ENCODE results near the gene PIK3R3.

The PIK3R3 gene

DNA sequence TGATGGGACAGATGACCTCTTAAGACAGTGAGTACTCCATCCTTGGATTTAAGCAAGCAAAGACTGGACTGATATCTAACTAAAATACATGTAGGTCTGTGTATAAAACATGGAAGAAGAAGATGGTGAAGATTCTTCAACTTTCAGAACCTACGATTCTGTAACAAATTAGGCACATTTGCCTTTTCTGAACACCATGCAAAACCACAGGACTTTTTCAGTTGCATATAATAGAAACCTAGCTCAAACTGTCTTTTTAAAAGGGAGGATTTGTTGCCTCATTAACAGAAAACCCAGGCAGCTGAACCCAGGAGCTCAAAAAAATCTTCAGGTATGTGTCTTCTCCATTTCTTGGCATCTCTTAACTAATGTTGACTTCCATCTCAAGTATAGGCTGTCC lies 27.8 kb upstream of the PIK3R3 start:
- no peak overlapping the region for H2AFZ ChIP-seq (ENCODE audit: low read depth, low read length)
- H3K23ac ChIP-seq (ENCODE audit: low read length in 2 of 2): no peak overlapping the region
- H4K8ac ChIP-seq (ENCODE audit: low read length): no peak overlapping the region
- no peak overlapping the region for H2BK15ac ChIP-seq (ENCODE audit: low read depth, poor library complexity, severe bottlenecking)
- peaks cover 15 to 27% of the 10 kb centered on the region in 2 experiments for H3K27me3 ChIP-seq (ENCODE audit: control insufficient read depth in 1 of 2, insufficient read depth in 1 of 2, low read length in 2 of 2)
- no peak overlapping the region for H3K18ac ChIP-seq (ENCODE audit: low read depth in 1 of 2, low read length in 2 of 2)
- no peak overlapping the region for H2BK12ac ChIP-seq (ENCODE audit: low read length in 2 of 2)
- no peak overlapping the region for H3K4me2 ChIP-seq (ENCODE audit: low read length, poor library complexity, severe bottlenecking)
- no peaks in the 10 kb centered on the region for H3K36me3 ChIP-seq (ENCODE audit: control insufficient read depth in 1 of 2, insufficient read depth in 2 of 2, low read depth in 1 of 2, low read length in 2 of 2)
- no peak for DNase-seq
- no peak overlapping the region for H3K14ac ChIP-seq (ENCODE audit: low read length in 2 of 2)
- H3K9ac ChIP-seq (ENCODE audit: low read length): no peak overlapping the region
- H3K9me3 ChIP-seq (ENCODE audit: control insufficient read depth, low read length): no peaks in the 10 kb centered on the region
- no peaks in the 10 kb centered on the region for H3K79me1 ChIP-seq (replicated peaks; ENCODE audit: low read length, poor library complexity, severe bottlenecking)
- 83% methylated on average over 1 of the region's 1 CpG for WGBS
- no peak overlapping the region for H2BK5ac ChIP-seq (ENCODE audit: low read depth, low read length, poor library complexity, severe bottlenecking)
- H3K27ac ChIP-seq (ENCODE audit: low read length, poor library complexity, severe bottlenecking): no peak overlapping the region
- no peak overlapping the region for H3K4me3 ChIP-seq (ENCODE audit: insufficient read depth in 1 of 2, low read depth in 1 of 2, low read length in 2 of 2)
- H3K4ac ChIP-seq (ENCODE audit: low read depth in 1 of 2, low read length in 2 of 2): no peak overlapping the region
- H2AK5ac ChIP-seq (ENCODE audit: low read length, severe bottlenecking): no peak overlapping the region
- no peak overlapping the region for H2BK120ac ChIP-seq (ENCODE audit: low read depth, low read length)
- H3K4me1 ChIP-seq (ENCODE audit: control insufficient read depth, insufficient read depth, low read depth, low read length): peaks cover 2% of the 10 kb centered on the region
- H4K91ac ChIP-seq (ENCODE audit: low read length): no peak overlapping the region

DNA sequence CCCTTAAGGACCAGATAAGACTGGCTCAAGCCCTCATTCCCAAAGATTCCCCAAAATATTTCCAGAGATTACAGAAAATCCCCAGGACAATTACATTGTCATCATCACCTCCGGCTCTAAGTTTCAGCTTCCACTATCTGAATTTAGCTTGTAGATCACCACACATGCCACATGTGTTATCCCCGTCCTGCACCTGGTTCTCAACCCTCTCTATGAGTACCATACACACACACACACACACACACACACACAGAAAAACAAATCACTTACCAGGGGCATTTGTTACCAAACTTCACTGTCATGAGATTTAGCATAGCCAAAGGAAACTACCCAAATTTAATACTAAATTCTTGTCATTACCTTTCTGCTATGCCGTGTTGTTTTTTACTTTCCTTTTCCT lies 27.1 kb upstream of the PIK3R3 start:
- Histone ChIP-seq H3K9ac (ENCODE audit: low read length) (no peak overlapping the region), H3K14ac (ENCODE audit: low read length in 2 of 2) (no peak overlapping the region), H3K9me3 (ENCODE audit: control insufficient read depth, low read length) (no peaks in the 10 kb centered on the region), H3K4ac (ENCODE audit: low read depth in 1 of 2, low read length in 2 of 2) (no peak overlapping the region), H2BK120ac (ENCODE audit: low read depth, low read length) (no peak overlapping the region), H4K8ac (ENCODE audit: low read length) (no peak overlapping the region), H2BK5ac (ENCODE audit: low read depth, low read length, poor library complexity, severe bottlenecking) (no peak overlapping the region), H3K79me1 (replicated peaks; ENCODE audit: low read length, poor library complexity, severe bottlenecking) (no peaks in the 10 kb centered on the region), H3K27ac (ENCODE audit: low read length, poor library complexity, severe bottlenecking) (no peak overlapping the region), H3K4me1 (ENCODE audit: control insufficient read depth, insufficient read depth, low read depth, low read length) (peaks cover 2% of the 10 kb centered on the region), H2BK15ac (ENCODE audit: low read depth, poor library complexity, severe bottlenecking) (no peak overlapping the region), H2AFZ (ENCODE audit: low read depth, low read length) (no peak overlapping the region), H3K18ac (ENCODE audit: low read depth in 1 of 2, low read length in 2 of 2) (no peak overlapping the region), H3K4me3 (ENCODE audit: insufficient read depth in 1 of 2, low read depth in 1 of 2, low read length in 2 of 2) (no peak overlapping the region), H3K36me3 (ENCODE audit: control insufficient read depth in 1 of 2, insufficient read depth in 2 of 2, low read depth in 1 of 2, low read length in 2 of 2) (no peaks in the 10 kb centered on the region), H3K27me3 (ENCODE audit: control insufficient read depth in 1 of 2, insufficient read depth in 1 of 2, low read length in 2 of 2) (peaks cover 11 to 22% of the 10 kb centered on the region in 2 experiments), H3K23ac (ENCODE audit: low read length in 2 of 2) (no peak overlapping the region), H3K4me2 (ENCODE audit: low read length, poor library complexity, severe bottlenecking) (no peak overlapping the region), H2BK12ac (ENCODE audit: low read length in 2 of 2) (no peak overlapping the region), H2AK5ac (ENCODE audit: low read length, severe bottlenecking) (no peak overlapping the region), H4K91ac (ENCODE audit: low read length) (no peak overlapping the region)
- DNase-seq: no peak
- 84% methylated on average over 3 of the region's 3 CpGs for WGBS

DNA sequence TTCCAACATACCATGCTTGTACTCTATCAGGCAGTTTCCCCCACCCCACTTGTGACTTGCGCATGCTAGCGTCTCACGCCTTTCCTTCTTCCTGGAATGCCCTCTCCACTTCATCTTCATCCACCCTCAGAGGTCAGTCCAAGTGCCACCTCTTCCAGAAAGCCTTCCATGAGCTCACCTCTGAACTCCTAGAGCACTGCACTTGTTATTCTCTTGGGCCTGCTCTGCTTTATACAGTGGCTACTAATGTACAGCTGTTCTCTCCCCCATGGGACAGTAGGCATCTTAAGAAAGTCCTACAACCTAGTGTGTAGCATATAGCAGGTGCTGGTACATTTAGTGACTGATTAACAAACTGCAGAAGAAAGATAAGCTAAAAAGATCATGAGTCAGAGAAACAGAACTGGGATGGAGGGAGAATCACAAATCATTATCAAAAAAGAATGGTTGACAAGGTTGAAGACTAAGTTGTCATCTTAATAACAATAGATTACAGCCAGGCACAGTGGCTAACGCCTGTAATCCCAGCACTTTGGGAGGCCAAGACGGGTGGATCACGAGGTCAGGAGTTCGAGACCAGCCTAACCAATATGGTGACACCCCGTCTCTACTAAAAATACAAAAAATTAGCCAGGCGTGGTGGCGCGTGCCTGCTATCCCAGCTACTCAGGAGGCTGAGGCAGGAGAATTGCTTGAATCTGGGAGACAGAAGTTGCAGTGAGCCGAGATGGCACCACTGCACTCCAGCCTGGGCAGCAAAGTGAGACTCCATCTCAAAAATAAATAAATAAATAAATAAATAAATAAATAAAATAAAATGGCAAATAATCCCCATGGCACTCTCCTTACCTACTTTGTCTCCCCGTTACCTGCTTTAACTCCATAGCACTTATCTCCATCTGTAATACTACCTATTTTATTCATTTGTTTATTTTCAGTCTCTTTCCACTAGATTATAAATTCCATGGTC lies 26.2 kb upstream of the PIK3R3 start:
- H3K14ac ChIP-seq (ENCODE audit: low read length in 2 of 2): no peak overlapping the region
- H3K27me3 ChIP-seq (ENCODE audit: control insufficient read depth in 1 of 2, insufficient read depth in 1 of 2, low read length in 2 of 2): peaks cover 2 to 13% of the 10 kb centered on the region in 2 experiments
- WGBS: 94% methylated on average over 12 of the region's 13 CpGs
- no peak overlapping the region for H2AFZ ChIP-seq (ENCODE audit: low read depth, low read length)
- H3K4me3 ChIP-seq (ENCODE audit: insufficient read depth in 1 of 2, low read depth in 1 of 2, low read length in 2 of 2): no peak overlapping the region
- no peak overlapping the region for H4K91ac ChIP-seq (ENCODE audit: low read length)
- H3K79me1 ChIP-seq (replicated peaks; ENCODE audit: low read length, poor library complexity, severe bottlenecking): no peaks in the 10 kb centered on the region
- no peak overlapping the region for H2BK120ac ChIP-seq (ENCODE audit: low read depth, low read length)
- no peaks in the 10 kb centered on the region for H3K36me3 ChIP-seq (ENCODE audit: control insufficient read depth in 1 of 2, insufficient read depth in 2 of 2, low read depth in 1 of 2, low read length in 2 of 2)
- H4K8ac ChIP-seq (ENCODE audit: low read length): peak overlapping the region; percentile 55
- H2AK5ac ChIP-seq (ENCODE audit: low read length, severe bottlenecking): no peak overlapping the region
- no peak overlapping the region for H3K27ac ChIP-seq (ENCODE audit: low read length, poor library complexity, severe bottlenecking)
- peaks cover 2% of the 10 kb centered on the region for H3K4me1 ChIP-seq (ENCODE audit: control insufficient read depth, insufficient read depth, low read depth, low read length)
- no peak overlapping the region for H3K4ac ChIP-seq (ENCODE audit: low read depth in 1 of 2, low read length in 2 of 2)
- H3K18ac ChIP-seq (ENCODE audit: low read depth in 1 of 2, low read length in 2 of 2): no peak overlapping the region
- no peak overlapping the region for H2BK15ac ChIP-seq (ENCODE audit: low read depth, poor library complexity, severe bottlenecking)
- no peaks in the 10 kb centered on the region for H3K9me3 ChIP-seq (ENCODE audit: control insufficient read depth, low read length)
- H3K4me2 ChIP-seq (ENCODE audit: low read length, poor library complexity, severe bottlenecking): no peak overlapping the region
- H2BK5ac ChIP-seq (ENCODE audit: low read depth, low read length, poor library complexity, severe bottlenecking): no peak overlapping the region
- H2BK12ac ChIP-seq (ENCODE audit: low read length in 2 of 2): no peak overlapping the region
- H3K23ac ChIP-seq (ENCODE audit: low read length in 2 of 2): no peak overlapping the region
- no peak overlapping the region for H3K9ac ChIP-seq (ENCODE audit: low read length)
- no peak for DNase-seq

DNA sequence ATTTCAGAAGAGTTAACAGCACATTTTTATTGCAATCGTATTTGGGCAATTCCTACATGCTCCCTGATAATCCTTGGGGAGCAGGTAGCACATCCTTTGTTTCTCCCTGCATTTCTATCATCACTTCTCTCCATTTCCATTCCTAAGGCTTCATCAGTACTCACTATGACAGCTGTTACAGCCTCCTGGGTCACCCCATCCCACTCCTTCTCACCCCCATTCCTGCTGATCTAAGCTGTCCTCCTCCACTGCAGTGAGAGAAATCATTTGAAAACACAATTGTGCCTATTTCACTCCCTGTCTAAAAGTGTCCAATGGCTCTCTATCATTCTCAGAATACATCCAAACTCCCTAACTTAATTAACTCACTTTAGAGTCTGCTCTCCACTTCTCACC lies 25.5 kb upstream of the PIK3R3 start:
- Histone ChIP-seq H3K18ac (ENCODE audit: low read depth in 1 of 2, low read length in 2 of 2) (no peak overlapping the region), H3K36me3 (ENCODE audit: control insufficient read depth in 1 of 2, insufficient read depth in 2 of 2, low read depth in 1 of 2, low read length in 2 of 2) (no peaks in the 10 kb centered on the region), H2AFZ (ENCODE audit: low read depth, low read length) (no peak overlapping the region), H2BK12ac (ENCODE audit: low read length in 2 of 2) (no peak overlapping the region), H3K4me2 (ENCODE audit: low read length, poor library complexity, severe bottlenecking) (no peak overlapping the region), H3K23ac (ENCODE audit: low read length in 2 of 2) (no peak overlapping the region), H3K4ac (ENCODE audit: low read depth in 1 of 2, low read length in 2 of 2) (no peak overlapping the region), H3K27ac (ENCODE audit: low read length, poor library complexity, severe bottlenecking) (no peak overlapping the region), H3K27me3 (ENCODE audit: control insufficient read depth in 1 of 2, insufficient read depth in 1 of 2, low read length in 2 of 2) (peaks cover 0 to 6% of the 10 kb centered on the region in 2 experiments), H3K4me1 (ENCODE audit: control insufficient read depth, insufficient read depth, low read depth, low read length) (peaks cover 2% of the 10 kb centered on the region), H2BK120ac (ENCODE audit: low read depth, low read length) (no peak overlapping the region), H3K9me3 (ENCODE audit: control insufficient read depth, low read length) (no peaks in the 10 kb centered on the region), H3K14ac (ENCODE audit: low read length in 2 of 2) (no peak overlapping the region), H4K91ac (ENCODE audit: low read length) (no peak overlapping the region), H4K8ac (ENCODE audit: low read length) (no peak overlapping the region), H2BK15ac (ENCODE audit: low read depth, poor library complexity, severe bottlenecking) (no peak overlapping the region), H2BK5ac (ENCODE audit: low read depth, low read length, poor library complexity, severe bottlenecking) (no peak overlapping the region), H3K9ac (ENCODE audit: low read length) (no peak overlapping the region), H2AK5ac (ENCODE audit: low read length, severe bottlenecking) (no peak overlapping the region), H3K4me3 (ENCODE audit: insufficient read depth in 1 of 2, low read depth in 1 of 2, low read length in 2 of 2) (no peak overlapping the region), H3K79me1 (replicated peaks; ENCODE audit: low read length, poor library complexity, severe bottlenecking) (no peaks in the 10 kb centered on the region)
- WGBS: 89% methylated on average over 1 of the region's 1 CpG
- no peak for DNase-seq

Measured in mesenchymal stem cell (in vitro differentiated cells and primary cell).